H1 (cell line): ENCODE data around the gene SLC26A9. TPM values are rescaled to one million over a fixed set of nuclear protein-coding genes. Genes with fewer than 3 reads are reported as not detected.

Experiments used
- CTCF ChIA-PET: fragments of 300-600 bp; sonication (Branson Sonifier 250); formaldehyde crosslinking; loops from one replicate; lab custom pipeline; 2021; ENCODE audit not compliant: partially characterized antibody; lab: Charles Lee
- POLR2A ChIA-PET: fragments of 300-600 bp; sonication (Branson Sonifier 250); formaldehyde crosslinking; loops from one replicate; lab custom pipeline; 2021; ENCODE audit warnings: inconsistent platforms; ENCODE audit not compliant: partially characterized antibody; lab: Charles Lee
- DNase-seq, 2 experiments: peaks; one replicate each; pipeline versions ENCODE4 v3.0.0 to v3.0.0-alpha.2; 2010 to 2022; ENCODE audit warnings: low spot score in 2 of 2, low read depth in 1 of 2, mixed read lengths in 1 of 2
- FAIRE-seq: peaks from 2 replicates; lab custom pipeline; 2011; peaks lifted over from hg19 to GRCh38; lab: Jason Lieb, UNC
- H2AFZ ChIP-seq: 2 replicates; pipeline ENCODE4 v1.8.1; 2012; ENCODE audit warnings: low read length, inconsistent platforms
- H2AK5ac ChIP-seq: 2 replicates; pipeline ENCODE4 v1.6.1; 2013; ENCODE audit warnings: low read depth, low read length
- H2BK120ac ChIP-seq: replicated peaks from 2 replicates; pipeline ENCODE3; 2013; ENCODE audit warnings: low read depth, low read length, inconsistent platforms
- H2BK12ac ChIP-seq: 2 replicates; pipeline ENCODE4 v1.6.1; 2013; ENCODE audit warnings: low read depth, low read length
- H2BK15ac ChIP-seq: 2 replicates; pipeline ENCODE4 v1.6.1; 2013; ENCODE audit warnings: low read length
- H2BK20ac ChIP-seq: 2 replicates; pipeline ENCODE4 v1.6.1; 2013; ENCODE audit warnings: low read length
- H2BK5ac ChIP-seq: 2 replicates; pipeline ENCODE4 v1.6.1; 2013; ENCODE audit warnings: low read depth, low read length
- H3K14ac ChIP-seq: 2 replicates; pipeline ENCODE4 v1.6.1; 2013; ENCODE audit warnings: inconsistent platforms; ENCODE audit not compliant: insufficient read length
- H3K18ac ChIP-seq: 2 replicates; pipeline ENCODE4 v1.6.1; 2013; ENCODE audit warnings: low read length; ENCODE audit errors: extremely low read depth
- H3K23ac ChIP-seq: 2 replicates; pipeline ENCODE4 v1.6.1; 2013; ENCODE audit warnings: inconsistent platforms; ENCODE audit not compliant: insufficient read length
- H3K23me2 ChIP-seq: 2 replicates; pipeline ENCODE4 v1.6.1; 2013; ENCODE audit warnings: low read depth, low read length
- H3K27ac ChIP-seq: 2 replicates; pipeline ENCODE4 v1.6.1; 2011; ENCODE audit warnings: low read depth, low read length, inconsistent platforms
- H3K27me3 ChIP-seq, 4 experiments: replicated peaks in 1 of 4; 1 replicate in 1 of 4; 2 replicates in 3 of 4; pipeline versions ENCODE4 v1.6.1 to v1.8.1; 2011 to 2013; ENCODE audit warnings: low read length in 3 of 4, mild to moderate bottlenecking in 3 of 4, inconsistent platforms in 2 of 4, mixed read lengths in 2 of 4, moderate library complexity in 1 of 4; ENCODE audit not compliant: control insufficient read depth in 3 of 4, insufficient read depth in 3 of 4; ENCODE audit errors: extremely low read depth in 1 of 4
- H3K36me3 ChIP-seq, 4 experiments: 2 replicates each; pipeline versions ENCODE4 v1.6.1 to v1.8.1; 2011 to 2013; ENCODE audit warnings: mild to moderate bottlenecking in 4 of 4, low read length in 3 of 4, moderate library complexity in 2 of 4, control low read depth in 1 of 4, inconsistent platforms in 1 of 4; ENCODE audit not compliant: insufficient read depth in 4 of 4, control insufficient read depth in 2 of 4
- H3K4ac ChIP-seq: replicated peaks from 2 replicates; pipeline ENCODE3; 2013; ENCODE audit warnings: low read length, low read depth, mixed read lengths, inconsistent platforms; ENCODE audit not compliant: insufficient read length
- H3K4me1 ChIP-seq, 4 experiments: replicated peaks in 1 of 4; 1 replicate in 1 of 4; 2 replicates in 3 of 4; pipeline versions ENCODE4 v1.6.1 to v1.8.1; 2011 to 2013; ENCODE audit warnings: low read length in 3 of 4, inconsistent platforms in 2 of 4, mixed read lengths in 1 of 4; ENCODE audit not compliant: insufficient read depth in 4 of 4, control insufficient read depth in 3 of 4
- H3K4me2 ChIP-seq, 2 experiments: 2 replicates each; pipeline versions ENCODE4 v1.6.1 to v1.8.1; 2011 to 2013; ENCODE audit warnings: low read depth in 2 of 2, low read length in 2 of 2, control low read depth in 1 of 2, inconsistent platforms in 1 of 2, mild to moderate bottlenecking in 1 of 2; ENCODE audit not compliant: insufficient read depth in 1 of 2
- H3K4me3 ChIP-seq, 4 experiments: fragments of 200-600, 300-600 bp in 1 of 4; sonication (generic), shearing (Covaris generic), sonication (Bioruptor Twin) in 1 of 4; 2 replicates each; pipeline versions ENCODE4 v1.5.1 to v1.8.1; 2011 to 2016; ENCODE audit warnings: low read length in 4 of 4, low read depth in 3 of 4, control low read depth in 2 of 4, inconsistent platforms in 2 of 4, mild to moderate bottlenecking in 2 of 4, mixed read lengths in 1 of 4, moderate library complexity in 1 of 4; ENCODE audit not compliant: insufficient read depth in 2 of 4; ENCODE audit errors: extremely low read depth in 1 of 4
- H3K56ac ChIP-seq: replicated peaks from 2 replicates; pipeline ENCODE3; 2013; ENCODE audit warnings: low read depth, mild to moderate bottlenecking, mixed read lengths, low read length, inconsistent platforms; ENCODE audit not compliant: insufficient read length
- H3K79me1 ChIP-seq: 2 replicates; pipeline ENCODE4 v1.6.1; 2013; ENCODE audit warnings: low read depth, low read length, control low read depth
- H3K79me2 ChIP-seq, 2 experiments: 2 replicates each; pipeline versions ENCODE4 v1.6.1 to v1.8.1; 2012 to 2013; ENCODE audit warnings: low read length in 2 of 2, mild to moderate bottlenecking in 2 of 2, inconsistent platforms in 1 of 2; ENCODE audit not compliant: insufficient read depth in 2 of 2, control insufficient read depth in 1 of 2
- H3K9ac ChIP-seq, 4 experiments: replicated peaks in 1 of 4; 1 replicate in 1 of 4; 2 replicates in 3 of 4; pipeline versions ENCODE4 v1.6.1 to v1.8.1; 2011 to 2013; ENCODE audit warnings: low read depth in 3 of 4, low read length in 3 of 4, control low read depth in 2 of 4, mild to moderate bottlenecking in 2 of 4, moderate library complexity in 2 of 4, inconsistent platforms in 1 of 4; ENCODE audit errors: extremely low read depth in 1 of 4
- H3K9me3 ChIP-seq, 2 experiments: 2 replicates each; pipeline versions ENCODE4 v1.6.1 to v1.8.1; 2012 to 2013; ENCODE audit warnings: mild to moderate bottlenecking in 2 of 2, moderate library complexity in 2 of 2, control low read depth in 1 of 2, inconsistent platforms in 1 of 2, low read depth in 1 of 2, low read length in 1 of 2, mixed read lengths in 1 of 2; ENCODE audit not compliant: insufficient read depth in 2 of 2
- H4K20me1 ChIP-seq, 2 experiments: replicated peaks in 1 of 2; 2 replicates each; pipeline versions ENCODE3 to v1.8.1; 2011 to 2013; ENCODE audit warnings: inconsistent platforms in 2 of 2, low read length in 2 of 2, mild to moderate bottlenecking in 1 of 2; ENCODE audit not compliant: insufficient read depth in 2 of 2, control insufficient read depth in 1 of 2
- H4K5ac ChIP-seq: 2 replicates; pipeline ENCODE4 v1.6.1; 2013; ENCODE audit warnings: low read length, low read depth, mixed read lengths, inconsistent platforms; ENCODE audit not compliant: insufficient read length
- H4K8ac ChIP-seq: 2 replicates; pipeline ENCODE4 v1.8.0; 2013; ENCODE audit warnings: mild to moderate bottlenecking, moderate library complexity, low read length, inconsistent platforms; ENCODE audit not compliant: insufficient read depth; ENCODE audit errors: extremely low read depth
- H4K91ac ChIP-seq: replicated peaks from 2 replicates; pipeline ENCODE3; 2013; ENCODE audit warnings: low read length, mixed read lengths, inconsistent platforms; ENCODE audit not compliant: insufficient read length
- BACH1 ChIP-seq: IDR thresholded peaks from 2 replicates; pipeline ENCODE4 v1.6.1; 2012; ENCODE audit warnings: low read length, improper control_type of control experiment
- WGBS, 2 experiments: shearing (Covaris generic) in 1 of 2; methylation state at CpG; one replicate each; pipeline versions ENCODE4 v1.1.6 to v1.1.7; 2013 to 2015; ENCODE audit warnings: low lambda C conversion rate in 2 of 2, mixed read lengths in 2 of 2, inconsistent platforms in 1 of 2, low coverage in 1 of 2, missing lambda C conversion rate in 1 of 2; ENCODE audit not compliant: insufficient replicate concordance in 2 of 2, insufficient coverage in 1 of 2, insufficient read length in 1 of 2; ENCODE audit errors: extremely low coverage in 1 of 2, missing lambda C conversion rate in 1 of 2; 5-methylcytosine and 5-hydroxymethylcytosine counted together
- polyA plus RNA-seq, 7 experiments: library from polyadenylated mRNA; depleted of rRNA in 3 of 7; stranded (reverse) in 5 of 7; unstranded in 2 of 7; fragments of >200 nt in 5 of 7; fragments of 200-250 nt in 2 of 7; gene quantifications; 1 replicate in 5 of 7; 2 replicates in 1 of 7; 4 replicates in 1 of 7; pipeline versions ENCODE4 v1.2.1 to v1.2.3, GENCODE V29; 2011 to 2013; ENCODE audit warnings: missing spikeins in 2 of 7, mixed read lengths in 2 of 7
- total RNA-seq: library from RNA; stranded (reverse); fragmentation: NEBNext Ultra II Directional; extraction: Animal tissue kit (Norgen Biotek cat#: 25700); gene quantifications from 2 replicates; pipeline ENCODE4 v1.2.1, GENCODE V29; 2021

Gene SLC26A9
- total and polyA plus RNA-seq, 2 of the 8 experiments (the other 6 are each of a cell fraction or from before 2014, with no cell fraction given), result not detected

DNA sequence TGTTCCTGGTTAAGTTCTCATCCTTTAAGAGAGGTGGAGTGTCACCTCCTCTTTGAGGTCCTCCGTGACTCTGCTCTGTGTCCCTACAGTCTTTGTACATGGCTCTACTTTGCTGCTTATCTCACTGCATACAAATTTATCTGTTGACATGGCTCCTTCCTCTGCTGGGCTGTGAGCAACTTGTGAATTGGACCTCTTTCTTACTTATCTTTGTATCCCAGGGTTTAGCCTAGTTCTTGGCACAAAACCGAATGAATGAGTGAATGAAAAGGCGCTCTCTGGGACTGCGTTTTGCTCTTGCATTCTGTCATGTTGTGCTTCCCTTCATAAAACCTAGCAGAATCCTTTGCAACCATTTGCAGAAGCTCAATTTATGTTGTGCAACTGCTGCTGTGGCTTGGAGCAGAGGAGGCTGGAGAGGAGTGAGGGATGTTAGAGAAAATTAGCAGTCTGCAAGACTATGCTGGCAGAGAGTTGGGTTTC, 12.4 kb downstream of the SLC26A9 start:
- Histone ChIP-seq H3K9ac (no peak overlapping the region), H3K4me3 (no peak overlapping the region), H4K91ac (no peak overlapping the region), H3K79me1 (no peaks in the 10 kb centered on the region), H3K27ac (no peak overlapping the region), H3K79me2 (no peaks in the 10 kb centered on the region), H3K4me2 (no peak overlapping the region), H3K27me3 (no peaks in the 10 kb centered on the region; a peak in 1 of 7 replicates), H3K9me3 (no peaks in the 10 kb centered on the region), H2BK15ac (no peak overlapping the region), H2AFZ (no peak overlapping the region), H3K23me2 (no peaks in the 10 kb centered on the region; the same call in 1 of the 2 replicates), H4K20me1 (no peaks in the 10 kb centered on the region), H3K36me3 (no peaks in the 10 kb centered on the region), H3K4ac (no peak overlapping the region), H3K14ac (no peak overlapping the region), H4K5ac (no peak overlapping the region), H3K56ac (no peak overlapping the region), H2AK5ac (no peak overlapping the region), H2BK5ac (no peak overlapping the region), H2BK12ac (no peak overlapping the region), H4K8ac (no peak overlapping the region), H2BK20ac (no peak overlapping the region), H2BK120ac (no peak overlapping the region), H3K23ac (no peak overlapping the region), H3K4me1 (peaks cover 0 to 9% (median 3%) of the 10 kb centered on the region in 4 experiments; a peak in 2 of 7 replicates), H3K18ac (no peak overlapping the region)
- POLR2A ChIA-PET, result interaction anchor here (0.8 kb wide), 1 partner anchor 10 kb away, joined by 3 read pairs; no protein-coding TSS in a partner anchor
- WGBS, 2 experiments, result 79% methylated on average over 4 of the region's 4 CpGs; no CpG with 5 or more reads in 1 of the 2 experiments
- DNase-seq (no peak), FAIRE-seq (no peak)
- TF ChIP-seq BACH1, result no peak
- CTCF ChIA-PET, result interaction anchor here (0.6 to 14.5 kb wide), 6 partner anchors 13 to 1558 kb away, joined by 3 to 394 read pairs (median 4); no protein-coding TSS in a partner anchor
